HCT116 (cell line): Measurements from ENCODE around the gene SRGN. TPM values are rescaled to one million over a fixed set of nuclear protein-coding genes. Genes with fewer than 3 reads are reported as not detected.

Experiments used
- ATAC-seq: fragments of 200-7000 bp; cut with Tn5 transposase; 2 replicates; pipeline ENCODE4 v1.9.1; 2020; ENCODE audit warnings: mild to moderate bottlenecking, moderate library complexity
- BruUV-seq: library from RNA; stranded (reverse); fragments of 400-500 nt; replicated peaks from 2 replicates; lab custom pipeline; 2021; lab: Mats Ljungman, UMichigan
- CTCF ChIA-PET: fragments of 300-600 bp; sonication (Branson Sonifier 250); formaldehyde crosslinking; loops from one replicate; lab custom pipeline; 2021; ENCODE audit warnings: antibody characterized with exemption; lab: Charles Lee
- POLR2A ChIA-PET: fragments of 300-600, 350-600 bp; sonication (Branson Sonifier 250); formaldehyde crosslinking; loops from one replicate; lab custom pipeline; 2021; ENCODE audit warnings: antibody characterized with exemption; lab: Charles Lee
- RAD21 ChIA-PET, 2 experiments: fragments of 300-600 bp; sonication (Branson Sonifier 250); formaldehyde crosslinking; loops; one replicate each; lab custom pipeline; 2023; ENCODE audit warnings: low total read pairs in 2 of 2; ENCODE audit not compliant: uncharacterized antibody in 2 of 2, unreplicated experiment in 2 of 2, low non-redundant PET in 1 of 2; lab: Charles Lee
- DNase-seq: peaks from one replicate; pipeline ENCODE4 v3.0.0-alpha.2; 2010; ENCODE audit warnings: low read depth, low spot score
- H2AFZ ChIP-seq: fragments of 200-600 bp; shearing (Covaris generic), sonication (generic); 2 replicates; pipeline ENCODE4 v1.6.1; 2017; ENCODE audit warnings: low read depth, mixed run types, mixed read lengths, antibody characterized with exemption, low read length; ENCODE audit not compliant: poor library complexity, severe bottlenecking
- H3K27ac ChIP-seq: 2 replicates; pipeline ENCODE4 v1.5.1; 2012; ENCODE audit warnings: low read depth, low read length
- H3K27me3 ChIP-seq: fragments of 200-600 bp; sonication (generic); 2 replicates; pipeline ENCODE4 v1.6.1; 2016; ENCODE audit warnings: mixed run types, low read length, mixed read lengths; ENCODE audit not compliant: insufficient read depth
- H3K36me3 ChIP-seq, 2 experiments: fragments of 200-500 bp in 1 of 2; fragments of 200-600 bp in 1 of 2; sonication (Bioruptor generic) in 1 of 2; sonication (generic) in 1 of 2; 2 replicates each; pipeline versions ENCODE4 v1.5.1 to v1.6.1; 2014 to 2016; ENCODE audit warnings: low read length in 2 of 2, inconsistent platforms in 1 of 2, mixed read lengths in 1 of 2, mixed run types in 1 of 2; ENCODE audit not compliant: insufficient read depth in 2 of 2, control insufficient read depth in 1 of 2
- H3K4me1 ChIP-seq, 2 experiments: fragments of 200-600 bp in 1 of 2; sonication (generic) in 1 of 2; 2 replicates each; pipeline versions ENCODE4 v1.5.1 to v1.6.1; 2012 to 2017; ENCODE audit warnings: low read length in 2 of 2, inconsistent platforms in 1 of 2, mild to moderate bottlenecking in 1 of 2, mixed read lengths in 1 of 2, mixed run types in 1 of 2, moderate library complexity in 1 of 2; ENCODE audit not compliant: insufficient read depth in 2 of 2, control insufficient read depth in 1 of 2
- H3K4me2 ChIP-seq: fragments of 200-600 bp; sonication (generic); 2 replicates; pipeline ENCODE4 v1.6.1; 2017; ENCODE audit warnings: mixed run types, low read length, mixed read lengths
- H3K4me3 ChIP-seq, 2 experiments: fragments of 200-600 bp in 1 of 2; sonication (generic) in 1 of 2; replicated peaks in 1 of 2; 2 replicates each; pipeline ENCODE4 v1.5.1; 2011 to 2016; ENCODE audit warnings: low read length in 2 of 2, control low read depth in 1 of 2, low read depth in 1 of 2, mild to moderate bottlenecking in 1 of 2, mixed read lengths in 1 of 2, mixed run types in 1 of 2
- H3K79me2 ChIP-seq: fragments of 200-600 bp; sonication (generic); 2 replicates; pipeline ENCODE4 v1.6.1; 2017; ENCODE audit warnings: mild to moderate bottlenecking, mixed run types, low read length, moderate library complexity, mixed read lengths; ENCODE audit not compliant: insufficient read depth
- H3K9ac ChIP-seq: fragments of 200-600 bp; sonication (generic); 2 replicates; pipeline ENCODE4 v1.6.1; 2016; ENCODE audit warnings: low read length, mixed read lengths
- H3K9me2 ChIP-seq: fragments of 200-600 bp; sonication (generic), shearing (Covaris generic); 2 replicates; pipeline ENCODE4 v1.6.1; 2017; ENCODE audit warnings: mixed run types, mild to moderate bottlenecking, moderate library complexity; ENCODE audit not compliant: insufficient read depth
- H3K9me3 ChIP-seq, 2 experiments: fragments of 200-500 bp in 1 of 2; fragments of 200-600 bp in 1 of 2; sonication (Bioruptor generic) in 1 of 2; sonication (generic) in 1 of 2; 2 replicates each; pipeline ENCODE4 v1.6.1; 2014 to 2017; ENCODE audit warnings: low read length in 2 of 2, mixed read lengths in 2 of 2, inconsistent platforms in 1 of 2, low read depth in 1 of 2, mild to moderate bottlenecking in 1 of 2, mixed run types in 1 of 2, moderate library complexity in 1 of 2; ENCODE audit not compliant: control insufficient read depth in 1 of 2, insufficient read depth in 1 of 2
- H4K20me1 ChIP-seq: fragments of 200-600 bp; sonication (generic), shearing (Covaris generic); 2 replicates; pipeline ENCODE4 v1.6.1; 2017; ENCODE audit warnings: mixed run types, mild to moderate bottlenecking, moderate library complexity; ENCODE audit not compliant: insufficient read depth
- CBX3 ChIP-seq: IDR thresholded peaks from 2 replicates; pipeline ENCODE4 v1.6.1; 2012; ENCODE audit warnings: low read depth
- ELF1 ChIP-seq: IDR thresholded peaks from 2 replicates; pipeline ENCODE4 v1.6.1; 2012; ENCODE audit warnings: low read depth, borderline replicate concordance
- EZH2 ChIP-seq: fragments of 200-600 bp; sonication (generic); IDR thresholded peaks from 2 replicates; pipeline ENCODE4 v1.6.1; 2017; ENCODE audit warnings: antibody characterized with exemption, mixed run types
- FOSL1 ChIP-seq: IDR thresholded peaks from 2 replicates; pipeline ENCODE4 v1.6.1; 2012; ENCODE audit warnings: low read depth
- JUND ChIP-seq: IDR thresholded peaks from 2 replicates; pipeline ENCODE4 v1.6.1; 2012
- MAX ChIP-seq: IDR thresholded peaks from 2 replicates; pipeline ENCODE4 v1.6.1; 2012
- POLR2A ChIP-seq: IDR thresholded peaks from 2 replicates; pipeline ENCODE4 v1.7.0; 2011; ENCODE audit warnings: borderline replicate concordance; ENCODE audit not compliant: insufficient read depth, insufficient read length; ENCODE audit errors: extremely low read depth
- SIN3A ChIP-seq: IDR thresholded peaks from 2 replicates; pipeline ENCODE4 v1.6.1; 2012; ENCODE audit warnings: low read depth
- SP1 ChIP-seq: IDR thresholded peaks from 2 replicates; pipeline ENCODE4 v1.6.1; 2012; ENCODE audit warnings: low read depth
- ZBTB33 ChIP-seq: IDR thresholded peaks from 2 replicates; pipeline ENCODE4 v1.6.1; 2011; ENCODE audit warnings: mild to moderate bottlenecking, low read length, moderate library complexity; ENCODE audit not compliant: insufficient replicate concordance; ENCODE audit errors: extremely low read depth
- ZFX ChIP-seq: fragments of 450-650 bp; IDR thresholded peaks from 2 replicates; pipeline ENCODE4 v1.6.1; 2017
- intact Hi-C: fragments of 100-400 bp; cut with micrococcal nuclease; formaldehyde crosslinking; loops from 2 replicates; pipeline ENCODE4 v1.10.0; 2022
- total RNA-seq: library from RNA; stranded (reverse); gene quantifications from one replicate; pipeline ENCODE4 v1.2.1, GENCODE V29; 2021; ENCODE audit not compliant: unreplicated experiment
- TF ChIP-seq, protein P1 (sequence below): IDR thresholded peaks from 2 replicates; pipeline ENCODE4 v1.6.1; 2012

The SRGN gene
- total RNA-seq, 1 experiment from 2014 or later: 1.8 TPM

DNA sequence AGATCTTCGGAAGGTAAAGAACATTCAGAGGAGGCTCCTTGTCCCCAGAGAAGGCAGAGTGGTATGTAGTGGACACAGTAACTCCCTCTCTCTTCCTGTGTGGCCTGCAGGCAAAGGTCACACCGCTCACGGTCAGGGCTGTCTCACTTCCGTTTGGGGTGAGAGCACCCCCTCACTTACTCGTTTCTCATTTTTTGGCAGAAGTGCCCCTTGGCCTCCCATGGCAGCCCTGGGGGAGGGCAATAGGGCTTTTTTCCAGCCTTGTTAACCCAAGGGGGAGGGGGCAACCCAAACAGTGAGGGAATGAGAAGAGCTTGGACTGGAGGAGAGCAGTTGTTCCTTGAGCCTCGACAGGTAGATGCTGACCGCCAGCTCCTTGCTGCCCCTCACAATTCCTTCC, 31.8 kb upstream of the SRGN start:
- H2AFZ ChIP-seq: no peak overlapping the region
- no peaks in the 10 kb centered on the region for H4K20me1 ChIP-seq
- no peak overlapping the region for H3K4me3 ChIP-seq
- no peaks in the 10 kb centered on the region for H3K27me3 ChIP-seq
- no peak for TF ChIP-seq JUND
- TF ChIP-seq, protein P1, sequence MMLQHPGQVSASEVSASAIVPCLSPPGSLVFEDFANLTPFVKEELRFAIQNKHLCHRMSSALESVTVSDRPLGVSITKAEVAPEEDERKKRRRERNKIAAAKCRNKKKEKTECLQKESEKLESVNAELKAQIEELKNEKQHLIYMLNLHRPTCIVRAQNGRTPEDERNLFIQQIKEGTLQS: no peak
- TF ChIP-seq ZFX: no peak
- TF ChIP-seq EZH2: no peak
- TF ChIP-seq SP1: no peak
- no peak for TF ChIP-seq CBX3
- TF ChIP-seq SIN3A: no peak
- TF ChIP-seq FOSL1: no peak
- no peak for TF ChIP-seq ELF1
- no peak for TF ChIP-seq POLR2A
- TF ChIP-seq MAX: no peak
- no peak for TF ChIP-seq ZBTB33
- ATAC-seq (no peak), DNase-seq (no peak)
- H3K36me3 ChIP-seq: no peaks in the 10 kb centered on the region
- POLR2A ChIA-PET: no interaction called here
- H3K9ac ChIP-seq: no peak overlapping the region
- intact Hi-C loops: no loop called here
- H3K9me2 ChIP-seq: no peaks in the 10 kb centered on the region
- BruUV-seq: no TSS peak
- no peaks in the 10 kb centered on the region for H3K9me3 ChIP-seq
- H3K4me1 ChIP-seq: peaks cover 0 to under 1% of the 10 kb centered on the region in 2 experiments; a peak in 1 of 4 replicates
- no peak overlapping the region for H3K4me2 ChIP-seq
- H3K79me2 ChIP-seq: no peaks in the 10 kb centered on the region
- CTCF ChIA-PET: no interaction called here
- H3K27ac ChIP-seq: no peak overlapping the region
- RAD21 ChIA-PET: no interaction called here
